Esophagus muscularis mucosa (tissue), 4 donors: ENCODE measurements around the gene MYLK.

Experiments
- CTCF ChIP-seq, 3 experiments: fragments of 200-600 bp in 2 of 3; fragments of 450-650 bp in 1 of 3; sonication (generic) in 2 of 3; IDR thresholded peaks; one replicate each; pipeline ENCODE4 v1.5.1; 2017 to 2019; ENCODE audit warnings: antibody characterized with exemption in 3 of 3, mild to moderate bottlenecking in 2 of 3, moderate library complexity in 1 of 3
- EP300 ChIP-seq: sonication (generic); formaldehyde crosslinking; IDR thresholded peaks from one replicate; pipeline ENCODE4 v1.6.1; 2017; ENCODE audit warnings: antibody characterized with exemption
- POLR2A ChIP-seq: fragments of 450-650 bp; IDR thresholded peaks from one replicate; pipeline ENCODE4 v1.6.1; 2017; ENCODE audit warnings: antibody characterized with exemption, moderate library complexity, mild to moderate bottlenecking, low read depth

DNA sequence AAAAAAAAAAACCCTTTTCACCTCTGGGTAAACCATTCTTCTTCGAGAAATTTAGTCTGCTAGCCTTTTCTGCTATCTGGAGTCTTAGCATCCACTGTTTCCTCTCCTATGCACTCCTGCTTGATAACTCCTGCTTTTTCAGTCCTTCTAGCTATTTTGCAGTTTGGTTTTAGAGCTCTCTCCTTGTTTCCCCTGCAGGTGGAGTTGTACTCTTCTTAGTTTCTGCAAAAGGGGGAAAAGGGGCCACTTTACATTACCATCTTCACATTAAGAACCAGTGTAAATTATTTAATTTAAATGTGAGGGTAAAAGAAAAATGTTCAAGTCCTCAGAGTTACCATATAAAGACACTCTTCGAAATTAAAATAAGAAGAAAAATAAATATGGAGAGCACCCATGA is 23.6 kb upstream of the MYLK start:
- TF ChIP-seq CTCF (IDR thresholded peaks at IDR 0.05) (no peak), EP300 (no peak), POLR2A (no peak)
